ENCODE measurements around the gene SGPL1.

Gene SGPL1

GRCh38 chr10:70927189-70927943, 111.6 kb downstream of the SGPL1 start:
- no peak for DNase-seq

GRCh38 chr10:70928140-70928539, 112.4 kb downstream of the SGPL1 start:
- DNase-seq, result no peak

GRCh38 chr10:70930263-70931000, 114.7 kb downstream of the SGPL1 start:
- DNase-seq, result no peak
